Measurements from ENCODE around the gene CRYBB1. TPM values are rescaled to one million over a fixed set of nuclear protein-coding genes. Genes with fewer than 3 reads are reported as not detected.

CRYBB1 gene
- polyA plus RNA-seq, 3 donors = 0.33 to 1.6 (median 0.78) TPM

GRCh38 chr22:26574001-26574723 is 43.7 kb downstream of the CRYBB1 start:
- 75% methylated on average over 4 of the region's 7 CpGs for WGBS (ENCODE audit: insufficient coverage)
- Mint-ChIP-seq H3K9me3 (peaks cover 0 to 6% (median 0%) of the 10 kb centered on the region in 7 donors), H3K4me3 (peak overlapping the region in 1 of 2 donors; percentile 59), H3K36me3 (peaks cover 30 to 43% of the 10 kb centered on the region in 2 donors), H3K27ac (peak overlapping the region; percentile 94 to 98 (median 96)), H3K4me1 (peaks cover 89% of the 10 kb centered on the region), H3K27me3 (ENCODE audit: low read depth in 3 of 3) (peaks cover 0 to 5% (median 2%) of the 10 kb centered on the region in 3 donors)
- H3K9me3 ChIP-seq (replicated peaks in 1 of 2; ENCODE audit: control insufficient read depth in 1 of 2, insufficient read depth in 1 of 2, low read length in 2 of 2) = no peaks in the 10 kb centered on the region
- no peak for TF ChIP-seq CTCF (IDR thresholded peaks at IDR 0.05)
- H3K9ac ChIP-seq (ENCODE audit: insufficient read depth, low read length, poor library complexity, severe bottlenecking) = peak overlapping the region; percentile 27
- intact Hi-C loops (cut with micrococcal nuclease) = no loop called here
- DNase-seq = no peak
- H3K27ac ChIP-seq (ENCODE audit: low read depth in 1 of 2, low read length in 2 of 2) = peak overlapping the region; percentile 78 to 89
- H3K4me1 ChIP-seq (ENCODE audit: control insufficient read depth in 1 of 2, insufficient read depth in 2 of 2, low read length in 2 of 2) = peaks cover 73 to 82% of the 10 kb centered on the region in 2 donors
- H3K4me2 ChIP-seq (replicated peaks; ENCODE audit: extremely low read depth, low read length, poor library complexity, severe bottlenecking) = peak overlapping the region; percentile 63
- H3K27me3 ChIP-seq (ENCODE audit: control insufficient read depth in 2 of 2, insufficient read depth in 2 of 2, low read length in 2 of 2) = no peaks in the 10 kb centered on the region
- no peak overlapping the region for H2AFZ ChIP-seq (ENCODE audit: insufficient read depth, low read depth, low read length, poor library complexity, severe bottlenecking)
- peaks cover 0 to 2% of the 10 kb centered on the region in 2 donors for H3K36me3 ChIP-seq (replicated peaks in 1 of 2; ENCODE audit: control insufficient read depth in 1 of 2, insufficient read depth in 2 of 2, low read length in 2 of 2)
- peaks cover 72% of the 10 kb centered on the region for H4K20me1 ChIP-seq (ENCODE audit: insufficient read depth, low read length)
- peak overlapping the region in 1 of 3 experiments; percentile 49 for H3K4me3 ChIP-seq (replicated peaks in 1 of 3; ENCODE audit: low read depth in 2 of 3, low read length in 3 of 3)
- peaks cover 72% of the 10 kb centered on the region for H3K79me2 ChIP-seq (ENCODE audit: insufficient read depth, low read length)

- no peak overlapping the region for H2AFZ ChIP-seq (ENCODE audit: insufficient read depth, low read depth, low read length, poor library complexity, severe bottlenecking)
- DNase-seq = peak; percentile 85 to 93 (median 89)
- peak overlapping the region; percentile 54 to 76 for H3K4me3 Mint-ChIP-seq
- H3K79me2 ChIP-seq (ENCODE audit: insufficient read depth, low read length) = peaks cover 71% of the 10 kb centered on the region
- H3K9me3 Mint-ChIP-seq = peaks cover 0 to 6% (median 0%) of the 10 kb centered on the region in 7 donors
- peaks cover 31 to 37% of the 10 kb centered on the region in 2 donors for H3K36me3 Mint-ChIP-seq
- peak overlapping the region in 1 of 3 experiments; percentile 49 for H3K4me3 ChIP-seq (replicated peaks in 1 of 3; ENCODE audit: low read depth in 2 of 3, low read length in 3 of 3)
- peak overlapping the region; percentile 27 for H3K9ac ChIP-seq (ENCODE audit: insufficient read depth, low read length, poor library complexity, severe bottlenecking)
- no peak for TF ChIP-seq CTCF (IDR thresholded peaks at IDR 0.05)
- peaks cover 63 to 72% of the 10 kb centered on the region in 2 donors for H3K4me1 ChIP-seq (ENCODE audit: control insufficient read depth in 1 of 2, insufficient read depth in 2 of 2, low read length in 2 of 2)
- H4K20me1 ChIP-seq (ENCODE audit: insufficient read depth, low read length) = peaks cover 72% of the 10 kb centered on the region
- 0% methylated on average over 5 of the region's 10 CpGs for WGBS (ENCODE audit: insufficient coverage)
- intact Hi-C loops (cut with micrococcal nuclease) = loop anchor here in 1 of 2 donors (2.0 kb wide), 1 partner anchor 16 kb away; no protein-coding TSS in a partner anchor
- no peaks in the 10 kb centered on the region for H3K9me3 ChIP-seq (replicated peaks in 1 of 2; ENCODE audit: control insufficient read depth in 1 of 2, insufficient read depth in 1 of 2, low read length in 2 of 2)
- H3K4me2 ChIP-seq (replicated peaks; ENCODE audit: extremely low read depth, low read length, poor library complexity, severe bottlenecking) = peak overlapping the region; percentile 63
- peaks cover 0 to 5% of the 10 kb centered on the region in 2 donors for H3K36me3 ChIP-seq (replicated peaks in 1 of 2; ENCODE audit: control insufficient read depth in 1 of 2, insufficient read depth in 2 of 2, low read length in 2 of 2)
- no peaks in the 10 kb centered on the region for H3K27me3 ChIP-seq (ENCODE audit: control insufficient read depth in 2 of 2, insufficient read depth in 2 of 2, low read length in 2 of 2)
- H3K4me1 Mint-ChIP-seq = peaks cover 86% of the 10 kb centered on the region
- H3K27ac Mint-ChIP-seq = peak overlapping the region; percentile 94 to 98 (median 96)
- peaks cover 0 to 5% (median 2%) of the 10 kb centered on the region in 3 donors for H3K27me3 Mint-ChIP-seq (ENCODE audit: low read depth in 3 of 3)
- H3K27ac ChIP-seq (ENCODE audit: low read depth in 1 of 2, low read length in 2 of 2) = peak overlapping the region; percentile 78 to 89
These were observed 44.7 kb downstream of the CRYBB1 start for GRCh38 chr22:26573026-26573662.

Measured in CD14-positive monocyte (primary cell).